GM19023 (cell line): Measurements from ENCODE around the gene TRAF3.
"Not testable (repeated sequence)": the region's sequence is repeated elsewhere in the genome, so short reads cannot be mapped to it uniquely, and the experiment has no call there.

Source experiments
- ATAC-seq: cut with Tn5 transposase; IDR thresholded peaks from one replicate; pipeline ENCODE4 v1.9.1; 2021; ENCODE audit warnings: mild to moderate bottlenecking, moderate library complexity; ENCODE audit not compliant: unreplicated experiment

TRAF3 gene

GRCh38 chr14:102918438-102918837 lies 141.2 kb downstream of the TRAF3 start:
- no peak for ATAC-seq

GRCh38 chr14:102920273-102920997 lies 143.2 kb downstream of the TRAF3 start:
- ATAC-seq, result no peak

GRCh38 chr14:102920998-102921304 lies 143.7 kb downstream of the TRAF3 start:
- no peak for ATAC-seq

- no peak for ATAC-seq
These were observed 145.4 kb downstream of the TRAF3 start, which contains the start of gene AMN for GRCh38 chr14:102922490-102923200. Gene AMN, plus strand, starts transcription at chr14:102922663. Its CDS starts 26 bp downstream, at chr14:102922689.

GRCh38 chr14:102923201-102923924 lies 146.1 kb downstream of the TRAF3 start:
- no peak for ATAC-seq

- no peak for ATAC-seq
These were observed 146.8 kb downstream of the TRAF3 start for GRCh38 chr14:102923925-102924486.

- no peak for ATAC-seq
These were observed 147.7 kb downstream of the TRAF3 start for GRCh38 chr14:102924632-102925588.

GRCh38 chr14:102925646-102926045 lies 148.4 kb downstream of the TRAF3 start:
- ATAC-seq, result no peak

GRCh38 chr14:102926104-102926503 lies 148.9 kb downstream of the TRAF3 start:
- ATAC-seq, result no peak

- ATAC-seq, result not testable (repeated sequence)
These were observed 149.6 kb downstream of the TRAF3 start for GRCh38 chr14:102926840-102927239.

- no peak for ATAC-seq
These were observed 150.2 kb downstream of the TRAF3 start for GRCh38 chr14:102927346-102927877.

GRCh38 chr14:102927878-102928411 lies 150.7 kb downstream of the TRAF3 start:
- ATAC-seq, result no peak

- peak; percentile 62 for ATAC-seq
These were observed 151.4 kb downstream of the TRAF3 start for GRCh38 chr14:102928412-102929240.

GRCh38 chr14:102929241-102930137 lies 152.2 kb downstream of the TRAF3 start:
- no peak for ATAC-seq

- no peak for ATAC-seq
These were observed 153.0 kb downstream of the TRAF3 start for GRCh38 chr14:102930138-102930752.

GRCh38 chr14:102930753-102931579 lies 153.7 kb downstream of the TRAF3 start:
- ATAC-seq, result no peak
